ENCODE data around the gene BTN1A1.

DNA sequence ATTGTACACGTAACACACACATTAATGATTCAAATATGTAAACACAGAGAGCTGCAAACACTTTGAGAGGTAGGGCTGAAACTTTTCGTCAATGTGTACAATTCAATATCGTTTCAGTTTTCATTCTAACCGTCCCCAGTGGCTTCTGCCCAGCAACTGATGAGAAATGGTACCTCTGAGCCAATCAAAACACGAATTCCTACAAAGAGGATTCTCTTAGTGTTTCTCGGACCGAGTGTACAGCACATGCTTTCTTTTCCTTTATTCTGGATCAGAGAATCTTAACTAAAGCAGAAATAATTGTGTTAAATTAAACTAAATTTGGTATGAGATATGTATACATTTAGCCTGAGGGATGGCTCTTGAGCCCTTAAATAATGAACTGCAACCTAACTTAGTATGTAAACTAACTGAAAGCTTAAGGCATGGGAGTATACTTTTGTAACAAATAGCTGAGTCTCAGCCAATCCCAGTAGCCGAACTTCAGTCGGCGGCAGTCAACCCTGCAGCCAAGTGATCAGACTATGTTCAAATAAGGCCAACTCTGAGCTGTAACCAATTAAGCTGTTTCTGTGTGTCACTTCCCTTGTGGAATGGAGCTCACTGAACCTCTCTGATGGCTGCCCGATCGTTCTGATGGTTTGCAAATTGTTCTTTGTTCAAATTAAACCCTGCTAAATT is 26.2 kb upstream of the BTN1A1 start:
- TF ChIP-seq EZH2 (IDR thresholded peaks at IDR 0.05; ENCODE audit: insufficient read depth, low read length) (no peak), CTCF (IDR thresholded peaks at IDR 0.05; ENCODE audit: insufficient read depth, low read depth, low read length) (no peak)

All from astrocyte (in vitro differentiated cells and primary cell).